ENCODE results near the gene RGS17.

DNA sequence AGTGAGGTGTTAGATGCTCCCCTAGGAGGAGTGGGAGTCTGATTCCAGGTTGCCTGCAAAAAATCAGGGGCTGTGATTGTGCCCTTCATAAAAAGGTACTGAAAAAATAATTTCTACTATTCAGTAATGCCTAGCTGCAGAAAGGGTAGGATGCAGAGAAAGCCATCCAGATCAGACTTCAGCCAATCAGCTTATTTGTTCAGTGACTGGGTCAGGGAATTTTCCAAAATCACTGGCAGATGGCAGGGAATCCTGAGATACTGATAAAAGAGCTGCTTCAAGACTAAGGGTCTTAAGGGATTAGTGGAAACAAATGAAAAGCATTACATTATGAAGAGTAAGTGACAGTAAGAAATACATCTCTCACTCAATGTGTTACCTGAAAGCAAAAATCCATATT, 85.8 kb downstream of the RGS17 start:
- TF ChIP-seq CTCF (IDR thresholded peaks at IDR 0.05) (no peak), POLR2AphosphoS5 (IDR thresholded peaks at IDR 0.05) (no peak), POLR2A (IDR thresholded peaks at IDR 0.05) (no peak)

All from breast epithelium (tissue), 3 donors.